Transverse colon (tissue), 4 donors: Measurements from ENCODE around the gene ERVMER34-1.

Experiments
- CTCF ChIP-seq, 5 experiments: fragments of 200-600 bp in 3 of 5; fragments of 450-650 bp in 2 of 5; sonication (generic) in 3 of 5; IDR thresholded peaks; 1 replicate in 2 of 5; 2 replicates in 3 of 5; pipeline ENCODE4 v1.5.1; 2016 to 2017; ENCODE audit warnings: antibody characterized with exemption in 5 of 5, inconsistent platforms in 3 of 5, mild to moderate bottlenecking in 2 of 5, moderate library complexity in 1 of 5
- POLR2AphosphoS5 ChIP-seq, 3 donors: sonication (generic); formaldehyde crosslinking; IDR thresholded peaks; one replicate each; pipeline ENCODE4 v1.6.1; 2016; ENCODE audit warnings: antibody characterized with exemption in 3 of 3

- no peak for TF ChIP-seq CTCF (IDR thresholded peaks at IDR 0.05)
- no peak for TF ChIP-seq POLR2AphosphoS5 (IDR thresholded peaks at IDR 0.05)
Observed at GRCh38 chr4:52715914-52716313, 35.3 kb downstream of the ERVMER34-1 start.
